IMR-90 (cell line): ENCODE measurements around the gene DOCK10.

Experiments
- BHLHE40 ChIP-seq: fragments of 150-350 bp; IDR thresholded peaks from 2 replicates; pipeline ENCODE4 v1.6.1; 2016; ENCODE audit warnings: mild to moderate bottlenecking, low read depth, low read length
- FOS ChIP-seq: fragments of 150-350 bp; IDR thresholded peaks from 2 replicates; pipeline ENCODE4 v1.6.1; 2016; ENCODE audit warnings: low read depth, low read length
- MAFK ChIP-seq: IDR thresholded peaks from 2 replicates; pipeline ENCODE4 v1.6.1; 2012; ENCODE audit warnings: low read depth, low read length, improper control_type of control experiment
- MAZ ChIP-seq: IDR thresholded peaks from 2 replicates; pipeline ENCODE4 v1.6.1; 2012; ENCODE audit warnings: low read depth, mild to moderate bottlenecking, low read length, improper control_type of control experiment, moderate library complexity, borderline replicate concordance
- MXI1 ChIP-seq: IDR thresholded peaks from 2 replicates; pipeline ENCODE4 v1.6.1; 2012; ENCODE audit warnings: low read depth, mild to moderate bottlenecking, low read length, moderate library complexity, borderline replicate concordance
- NFE2L2 ChIP-seq: fragments of 150-350 bp; IDR thresholded peaks from 2 replicates; pipeline ENCODE4 v1.6.1; 2016; ENCODE audit warnings: low read depth, mild to moderate bottlenecking, low read length
- POLR2A ChIP-seq: IDR thresholded peaks from 2 replicates; pipeline ENCODE4 v1.6.1; 2012; ENCODE audit warnings: mild to moderate bottlenecking, low read depth, low read length
- RAD21 ChIP-seq: IDR thresholded peaks from 2 replicates; pipeline ENCODE4 v1.6.1; 2012; ENCODE audit warnings: low read length, improper control_type of control experiment
- RCOR1 ChIP-seq: IDR thresholded peaks from 2 replicates; pipeline ENCODE4 v1.6.1; 2012; ENCODE audit warnings: mild to moderate bottlenecking, low read length, improper control_type of control experiment; ENCODE audit not compliant: insufficient replicate concordance
- RFX5 ChIP-seq: IDR thresholded peaks from 2 replicates; pipeline ENCODE4 v1.8.0; 2012; ENCODE audit warnings: low read depth, mild to moderate bottlenecking, low read length, moderate library complexity
- TF ChIP-seq, protein P1 (sequence below): conservative IDR thresholded peaks from 2 replicates; pipeline ENCODE4 v1.5.1; 2012; ENCODE audit warnings: mild to moderate bottlenecking, low read depth, low read length, improper control_type of control experiment
- TF ChIP-seq, protein P2 (sequence below): fragments of 150-350 bp; IDR thresholded peaks from 2 replicates; pipeline ENCODE4 v1.6.1; 2017; ENCODE audit warnings: mild to moderate bottlenecking, antibody characterized with exemption, low read length, low read depth
- TF ChIP-seq, protein P3 (sequence below): fragments of 150-350 bp; IDR thresholded peaks from 2 replicates; pipeline ENCODE4 v1.6.1; 2016; ENCODE audit warnings: low read depth, mild to moderate bottlenecking, low read length, moderate library complexity, borderline replicate concordance

DNA sequence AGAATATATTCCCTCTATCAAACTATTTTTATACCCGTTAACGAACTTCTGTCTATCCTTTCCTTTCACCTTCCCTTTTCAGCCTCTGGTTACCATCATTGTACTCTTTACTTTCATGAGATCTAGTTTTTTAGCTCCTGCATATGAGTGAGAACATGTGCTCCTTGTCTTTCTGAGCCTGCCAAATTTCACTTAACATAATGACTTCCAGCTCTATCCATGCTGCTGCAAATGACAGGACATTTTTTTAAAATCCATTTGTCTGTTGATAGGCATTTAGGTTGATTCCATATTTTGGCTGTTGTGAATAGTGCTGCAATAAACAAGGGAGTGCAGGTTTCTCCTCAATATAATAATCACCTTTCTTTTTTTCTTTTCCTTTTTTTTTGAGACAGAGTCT, 317.9 kb downstream of the DOCK10 start:
- TF ChIP-seq, protein P1, sequence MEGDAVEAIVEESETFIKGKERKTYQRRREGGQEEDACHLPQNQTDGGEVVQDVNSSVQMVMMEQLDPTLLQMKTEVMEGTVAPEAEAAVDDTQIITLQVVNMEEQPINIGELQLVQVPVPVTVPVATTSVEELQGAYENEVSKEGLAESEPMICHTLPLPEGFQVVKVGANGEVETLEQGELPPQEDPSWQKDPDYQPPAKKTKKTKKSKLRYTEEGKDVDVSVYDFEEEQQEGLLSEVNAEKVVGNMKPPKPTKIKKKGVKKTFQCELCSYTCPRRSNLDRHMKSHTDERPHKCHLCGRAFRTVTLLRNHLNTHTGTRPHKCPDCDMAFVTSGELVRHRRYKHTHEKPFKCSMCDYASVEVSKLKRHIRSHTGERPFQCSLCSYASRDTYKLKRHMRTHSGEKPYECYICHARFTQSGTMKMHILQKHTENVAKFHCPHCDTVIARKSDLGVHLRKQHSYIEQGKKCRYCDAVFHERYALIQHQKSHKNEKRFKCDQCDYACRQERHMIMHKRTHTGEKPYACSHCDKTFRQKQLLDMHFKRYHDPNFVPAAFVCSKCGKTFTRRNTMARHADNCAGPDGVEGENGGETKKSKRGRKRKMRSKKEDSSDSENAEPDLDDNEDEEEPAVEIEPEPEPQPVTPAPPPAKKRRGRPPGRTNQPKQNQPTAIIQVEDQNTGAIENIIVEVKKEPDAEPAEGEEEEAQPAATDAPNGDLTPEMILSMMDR: no peak
- TF ChIP-seq POLR2A (no peak), MXI1 (no peak), BHLHE40 (no peak), MAFK (no peak), RCOR1 (no peak), FOS (no peak), NFE2L2 (no peak), RAD21 (no peak), RFX5 (no peak), MAZ (no peak)
- TF ChIP-seq, protein P2, sequence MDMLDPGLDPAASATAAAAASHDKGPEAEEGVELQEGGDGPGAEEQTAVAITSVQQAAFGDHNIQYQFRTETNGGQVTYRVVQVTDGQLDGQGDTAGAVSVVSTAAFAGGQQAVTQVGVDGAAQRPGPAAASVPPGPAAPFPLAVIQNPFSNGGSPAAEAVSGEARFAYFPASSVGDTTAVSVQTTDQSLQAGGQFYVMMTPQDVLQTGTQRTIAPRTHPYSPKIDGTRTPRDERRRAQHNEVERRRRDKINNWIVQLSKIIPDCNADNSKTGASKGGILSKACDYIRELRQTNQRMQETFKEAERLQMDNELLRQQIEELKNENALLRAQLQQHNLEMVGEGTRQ: no peak
- TF ChIP-seq, protein P3, sequence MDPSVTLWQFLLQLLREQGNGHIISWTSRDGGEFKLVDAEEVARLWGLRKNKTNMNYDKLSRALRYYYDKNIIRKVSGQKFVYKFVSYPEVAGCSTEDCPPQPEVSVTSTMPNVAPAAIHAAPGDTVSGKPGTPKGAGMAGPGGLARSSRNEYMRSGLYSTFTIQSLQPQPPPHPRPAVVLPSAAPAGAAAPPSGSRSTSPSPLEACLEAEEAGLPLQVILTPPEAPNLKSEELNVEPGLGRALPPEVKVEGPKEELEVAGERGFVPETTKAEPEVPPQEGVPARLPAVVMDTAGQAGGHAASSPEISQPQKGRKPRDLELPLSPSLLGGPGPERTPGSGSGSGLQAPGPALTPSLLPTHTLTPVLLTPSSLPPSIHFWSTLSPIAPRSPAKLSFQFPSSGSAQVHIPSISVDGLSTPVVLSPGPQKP: no peak
